Testis (tissue), 2 donors: ENCODE measurements around the gene CNNM2.

Experiments
- POLR2A ChIP-seq: fragments of 450-650 bp; IDR thresholded peaks from one replicate; pipeline ENCODE4 v1.6.1; 2017; ENCODE audit warnings: antibody characterized with exemption, mild to moderate bottlenecking, moderate library complexity
- TF ChIP-seq, protein P1 (sequence below), 3 experiments: fragments of 450-650 bp in 2 of 3; fragments of 200-600 bp in 1 of 3; sonication (generic) in 1 of 3; IDR thresholded peaks; one replicate each; pipeline ENCODE4 v1.5.1; 2016 to 2019; ENCODE audit warnings: antibody characterized with exemption in 3 of 3, mild to moderate bottlenecking in 2 of 3, moderate library complexity in 1 of 3

GRCh38 chr10:103044942-103045489, 126.9 kb downstream of the CNNM2 start:
- TF ChIP-seq, protein P1, sequence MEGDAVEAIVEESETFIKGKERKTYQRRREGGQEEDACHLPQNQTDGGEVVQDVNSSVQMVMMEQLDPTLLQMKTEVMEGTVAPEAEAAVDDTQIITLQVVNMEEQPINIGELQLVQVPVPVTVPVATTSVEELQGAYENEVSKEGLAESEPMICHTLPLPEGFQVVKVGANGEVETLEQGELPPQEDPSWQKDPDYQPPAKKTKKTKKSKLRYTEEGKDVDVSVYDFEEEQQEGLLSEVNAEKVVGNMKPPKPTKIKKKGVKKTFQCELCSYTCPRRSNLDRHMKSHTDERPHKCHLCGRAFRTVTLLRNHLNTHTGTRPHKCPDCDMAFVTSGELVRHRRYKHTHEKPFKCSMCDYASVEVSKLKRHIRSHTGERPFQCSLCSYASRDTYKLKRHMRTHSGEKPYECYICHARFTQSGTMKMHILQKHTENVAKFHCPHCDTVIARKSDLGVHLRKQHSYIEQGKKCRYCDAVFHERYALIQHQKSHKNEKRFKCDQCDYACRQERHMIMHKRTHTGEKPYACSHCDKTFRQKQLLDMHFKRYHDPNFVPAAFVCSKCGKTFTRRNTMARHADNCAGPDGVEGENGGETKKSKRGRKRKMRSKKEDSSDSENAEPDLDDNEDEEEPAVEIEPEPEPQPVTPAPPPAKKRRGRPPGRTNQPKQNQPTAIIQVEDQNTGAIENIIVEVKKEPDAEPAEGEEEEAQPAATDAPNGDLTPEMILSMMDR (IDR thresholded peaks at IDR 0.05), result no peak
- TF ChIP-seq POLR2A, result no peak
